ENCODE data around the gene AXDND1.

The AXDND1 gene

DNA sequence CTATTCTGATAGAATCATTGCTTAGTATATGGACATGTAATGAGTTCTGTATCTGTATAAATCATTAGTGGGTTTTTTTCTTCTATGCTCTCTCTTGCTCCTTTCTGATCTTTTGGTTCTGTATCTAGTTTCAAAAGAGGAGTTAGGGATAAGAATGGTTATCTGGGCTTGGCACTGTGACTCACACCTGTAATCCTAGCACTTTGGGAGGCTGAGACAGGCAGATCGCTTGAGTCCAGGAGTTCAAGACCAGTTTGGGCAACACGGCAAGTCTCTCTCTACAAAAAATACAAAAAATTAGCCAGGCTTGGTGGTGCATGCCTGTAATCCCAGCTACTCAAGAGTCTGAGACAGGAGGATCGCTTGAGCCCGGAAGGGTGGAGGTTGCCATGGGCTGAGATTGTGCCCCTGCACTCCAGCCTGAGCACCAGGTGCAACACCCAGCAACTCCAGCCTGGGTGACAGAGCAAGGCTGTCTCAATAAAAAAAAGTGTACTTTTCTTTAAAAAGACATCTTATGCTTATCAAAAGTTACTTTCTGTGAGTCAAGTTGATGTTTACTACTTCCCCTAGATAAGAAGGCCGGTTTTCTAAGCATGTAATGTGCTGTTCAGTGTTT is 27.7 kb upstream of the AXDND1 start:
- H3K4me3 ChIP-seq (ENCODE audit: control insufficient read depth, low read depth, low read length): no peak overlapping the region
- TF ChIP-seq, protein P1, sequence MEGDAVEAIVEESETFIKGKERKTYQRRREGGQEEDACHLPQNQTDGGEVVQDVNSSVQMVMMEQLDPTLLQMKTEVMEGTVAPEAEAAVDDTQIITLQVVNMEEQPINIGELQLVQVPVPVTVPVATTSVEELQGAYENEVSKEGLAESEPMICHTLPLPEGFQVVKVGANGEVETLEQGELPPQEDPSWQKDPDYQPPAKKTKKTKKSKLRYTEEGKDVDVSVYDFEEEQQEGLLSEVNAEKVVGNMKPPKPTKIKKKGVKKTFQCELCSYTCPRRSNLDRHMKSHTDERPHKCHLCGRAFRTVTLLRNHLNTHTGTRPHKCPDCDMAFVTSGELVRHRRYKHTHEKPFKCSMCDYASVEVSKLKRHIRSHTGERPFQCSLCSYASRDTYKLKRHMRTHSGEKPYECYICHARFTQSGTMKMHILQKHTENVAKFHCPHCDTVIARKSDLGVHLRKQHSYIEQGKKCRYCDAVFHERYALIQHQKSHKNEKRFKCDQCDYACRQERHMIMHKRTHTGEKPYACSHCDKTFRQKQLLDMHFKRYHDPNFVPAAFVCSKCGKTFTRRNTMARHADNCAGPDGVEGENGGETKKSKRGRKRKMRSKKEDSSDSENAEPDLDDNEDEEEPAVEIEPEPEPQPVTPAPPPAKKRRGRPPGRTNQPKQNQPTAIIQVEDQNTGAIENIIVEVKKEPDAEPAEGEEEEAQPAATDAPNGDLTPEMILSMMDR (IDR thresholded peaks at IDR 0.05; ENCODE audit: control insufficient read depth, insufficient read depth, low read depth, low read length, missing control alignments): no peak
- no peak for DNase-seq (ENCODE audit: low read depth)

- TF ChIP-seq, protein P1 (IDR thresholded peaks at IDR 0.05; ENCODE audit: control insufficient read depth, insufficient read depth, low read depth, low read length, missing control alignments): no peak
- H3K4me3 ChIP-seq (ENCODE audit: control insufficient read depth, low read depth, low read length): no peak overlapping the region
- DNase-seq (ENCODE audit: low read depth): no peak
Observed at GRCh38 chr1:179340918-179341317, 24.9 kb upstream of the AXDND1 start.

GRCh38 chr1:179341943-179342547 is 23.7 kb upstream of the AXDND1 start:
- TF ChIP-seq, protein P1 (IDR thresholded peaks at IDR 0.05; ENCODE audit: control insufficient read depth, insufficient read depth, low read depth, low read length, missing control alignments): no peak
- no peak for DNase-seq (ENCODE audit: low read depth)
- no peak overlapping the region for H3K4me3 ChIP-seq (ENCODE audit: control insufficient read depth, low read depth, low read length)

DNA sequence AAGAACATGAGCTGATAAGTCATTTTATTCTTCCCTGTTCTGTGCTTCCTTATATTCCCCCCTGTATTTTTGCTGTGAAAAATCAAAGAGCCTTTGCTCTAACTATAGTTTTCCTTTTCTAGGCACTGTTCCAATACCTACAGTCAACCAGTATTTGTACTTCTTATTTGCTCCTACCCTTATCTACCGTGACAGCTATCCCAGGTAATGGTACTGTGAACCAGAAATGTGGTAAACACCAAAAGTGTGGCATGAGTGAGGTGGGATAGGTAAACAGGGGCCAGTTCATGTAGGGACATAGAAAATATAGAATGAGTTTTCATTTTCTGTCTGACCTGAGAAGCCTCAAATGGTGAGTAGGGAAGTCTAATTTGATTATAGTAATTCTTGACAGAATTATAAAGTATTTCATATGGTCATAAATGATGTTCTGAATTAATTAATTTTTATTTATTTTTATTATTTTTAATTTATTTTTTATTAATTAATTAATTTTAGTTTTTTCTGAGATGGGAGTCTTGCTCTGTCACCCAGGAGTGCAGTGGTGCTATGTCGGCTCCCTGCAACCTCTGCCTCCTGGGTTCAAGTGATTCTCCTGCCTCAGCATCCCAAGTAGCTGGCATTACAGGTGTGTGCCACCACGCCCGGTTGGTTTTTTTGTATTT is 22.9 kb upstream of the AXDND1 start:
- TF ChIP-seq, protein P1 (IDR thresholded peaks at IDR 0.05; ENCODE audit: control insufficient read depth, insufficient read depth, low read depth, low read length, missing control alignments): no peak
- no peak for DNase-seq (ENCODE audit: low read depth)

GRCh38 chr1:179351281-179351680 is 14.5 kb upstream of the AXDND1 start:
- TF ChIP-seq, protein P1 (IDR thresholded peaks at IDR 0.05; ENCODE audit: control insufficient read depth, insufficient read depth, low read depth, low read length, missing control alignments): no peak
- no peak overlapping the region for H3K4me3 ChIP-seq (ENCODE audit: control insufficient read depth, low read depth, low read length)
- DNase-seq (ENCODE audit: low read depth): no peak

More for the DNA sequence above, 22.9 kb upstream of the AXDND1 start:
- H3K4me3 ChIP-seq (ENCODE audit: control insufficient read depth, low read depth, low read length): no peak overlapping the region

GRCh38 chr1:179352236-179352635 is 13.5 kb upstream of the AXDND1 start:
- DNase-seq (ENCODE audit: low read depth): no peak
- TF ChIP-seq, protein P1 (IDR thresholded peaks at IDR 0.05; ENCODE audit: control insufficient read depth, insufficient read depth, low read depth, low read length, missing control alignments): no peak
- H3K4me3 ChIP-seq (ENCODE audit: control insufficient read depth, low read depth, low read length): no peak overlapping the region
